ENCODE results near the gene BAG5.

The BAG5 gene

DNA sequence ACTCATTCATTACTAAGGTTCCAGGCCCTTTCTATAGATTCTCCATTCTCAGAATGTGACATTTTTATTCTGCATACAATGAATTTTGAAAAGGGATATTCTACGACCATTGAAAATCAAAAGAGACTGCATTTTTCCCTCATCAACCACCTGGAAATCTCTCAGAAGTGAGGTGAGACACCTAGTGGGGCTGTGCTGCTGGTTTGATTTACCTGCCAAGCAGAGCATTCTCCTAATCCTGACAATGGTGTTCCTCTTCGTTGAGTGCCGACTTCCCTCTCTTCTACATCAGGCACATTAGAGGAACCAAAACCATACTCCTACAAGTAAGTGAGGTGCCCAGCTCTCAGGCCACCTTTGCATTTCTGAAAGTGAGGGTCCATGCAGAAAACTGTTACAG is 54.7 kb downstream of the BAG5 start:
- no peak for DNase-seq
